SK-N-SH treated with all-trans-retinoic acid at 6 μM for 48 hours (cell line): ENCODE results near the gene CPNE7.

Experiments
- ATAC-seq: fragments of 200-7000 bp; cut with Tn5 transposase; 3 replicates; pipeline ENCODE4 v1.9.1; 2020; ENCODE audit warnings: mild to moderate bottlenecking, moderate library complexity
- ARNTL ChIP-seq: fragments of 450-650 bp; formaldehyde crosslinking; IDR thresholded peaks from 2 replicates; pipeline ENCODE4 v1.5.0; 2020; ENCODE audit warnings: low read depth, mild to moderate bottlenecking, moderate library complexity, borderline replicate concordance
- BACH2 ChIP-seq: fragments of 250-450 bp; sonication (Bioruptor Pico); IDR thresholded peaks from 2 replicates; pipeline ENCODE4 v1.9.0; 2021; ENCODE audit warnings: mild to moderate bottlenecking, borderline replicate concordance
- ESRRG ChIP-seq: fragments of 250-450 bp; sonication (Bioruptor Pico); IDR thresholded peaks from 2 replicates; pipeline ENCODE4 v1.6.1; 2021; ENCODE audit warnings: mild to moderate bottlenecking
- ISL1 ChIP-seq: fragments of 250-450 bp; sonication (Bioruptor Pico); IDR thresholded peaks from 2 replicates; pipeline ENCODE4 v2.1.2; 2022; ENCODE audit warnings: mild to moderate bottlenecking, moderate library complexity
- OSR1 ChIP-seq: fragments of 250-450 bp; sonication (Bioruptor Pico); IDR thresholded peaks from 2 replicates; pipeline ENCODE4 v1.8.0; 2022; ENCODE audit warnings: moderate library complexity, mild to moderate bottlenecking, inconsistent platforms
- PPARA ChIP-seq: fragments of 250-450 bp; sonication (Bioruptor Pico); IDR thresholded peaks from 2 replicates; pipeline ENCODE4 v1.5.0; 2020; ENCODE audit warnings: mild to moderate bottlenecking, borderline replicate concordance
- RARB ChIP-seq: fragments of 250-450 bp; sonication (Bioruptor Pico); IDR thresholded peaks from 2 replicates; pipeline ENCODE4 v1.8.0; 2021; ENCODE audit warnings: mild to moderate bottlenecking, moderate library complexity
- SNAI2 ChIP-seq: fragments of 250-450 bp; sonication (Bioruptor Pico); IDR thresholded peaks from 2 replicates; pipeline ENCODE4 v1.5.0; 2020; ENCODE audit warnings: mild to moderate bottlenecking, moderate library complexity
- TCF4 ChIP-seq: fragments of 250-450 bp; sonication (Bioruptor Pico); IDR thresholded peaks from 2 replicates; pipeline ENCODE4 v1.8.0; 2021; ENCODE audit warnings: mild to moderate bottlenecking, moderate library complexity, borderline replicate concordance
- TOX ChIP-seq: fragments of 250-450 bp; sonication (Bioruptor Pico); IDR thresholded peaks from 2 replicates; pipeline ENCODE4 v1.8.0; 2021; ENCODE audit warnings: mild to moderate bottlenecking, moderate library complexity, borderline replicate concordance
- ZFP3 ChIP-seq: fragments of 250-450 bp; sonication (Bioruptor Pico); IDR thresholded peaks from 2 replicates; pipeline ENCODE4 v1.5.0; 2020; ENCODE audit warnings: mild to moderate bottlenecking, moderate library complexity
- ZFP30 ChIP-seq: fragments of 450-650 bp; formaldehyde crosslinking; IDR thresholded peaks from 2 replicates; pipeline ENCODE4 v1.5.0; 2022; ENCODE audit warnings: mild to moderate bottlenecking, moderate library complexity
- ZNF70 ChIP-seq: fragments of 450-650 bp; formaldehyde crosslinking; IDR thresholded peaks from 2 replicates; pipeline ENCODE4 v1.5.0; 2020; ENCODE audit warnings: mild to moderate bottlenecking, moderate library complexity
- ZNF8 ChIP-seq: fragments of 450-650 bp; formaldehyde crosslinking; IDR thresholded peaks from 2 replicates; pipeline ENCODE4 v1.5.0; 2020; ENCODE audit warnings: mild to moderate bottlenecking, moderate library complexity
- TF ChIP-seq, protein P1 (sequence below): fragments of 250-450 bp; sonication (Bioruptor Pico); IDR thresholded peaks from 2 replicates; pipeline ENCODE4 v1.5.1; 2021; ENCODE audit warnings: mild to moderate bottlenecking, moderate library complexity
- TF ChIP-seq, protein P2 (sequence below): fragments of 250-450 bp; sonication (Bioruptor Pico); IDR thresholded peaks from 2 replicates; pipeline ENCODE4 v1.8.0; 2020; ENCODE audit warnings: mild to moderate bottlenecking, moderate library complexity, borderline replicate concordance
- TF ChIP-seq, protein P3 (sequence below): fragments of 250-450 bp; sonication (Bioruptor Pico); IDR thresholded peaks from 2 replicates; pipeline ENCODE4 v1.5.0; 2020; ENCODE audit warnings: mild to moderate bottlenecking, moderate library complexity
- TF ChIP-seq, protein P4 (sequence below): fragments of 250-450 bp; sonication (Bioruptor Pico); IDR thresholded peaks from 2 replicates; pipeline ENCODE4 v1.5.1; 2020; ENCODE audit warnings: low read depth, mild to moderate bottlenecking, moderate library complexity
- TF ChIP-seq, protein P5 (sequence below): fragments of 250-450 bp; sonication (Bioruptor Pico); IDR thresholded peaks from 2 replicates; pipeline ENCODE4 v1.8.0; 2021; ENCODE audit warnings: low read depth, mild to moderate bottlenecking, moderate library complexity, borderline replicate concordance

CPNE7 gene

DNA sequence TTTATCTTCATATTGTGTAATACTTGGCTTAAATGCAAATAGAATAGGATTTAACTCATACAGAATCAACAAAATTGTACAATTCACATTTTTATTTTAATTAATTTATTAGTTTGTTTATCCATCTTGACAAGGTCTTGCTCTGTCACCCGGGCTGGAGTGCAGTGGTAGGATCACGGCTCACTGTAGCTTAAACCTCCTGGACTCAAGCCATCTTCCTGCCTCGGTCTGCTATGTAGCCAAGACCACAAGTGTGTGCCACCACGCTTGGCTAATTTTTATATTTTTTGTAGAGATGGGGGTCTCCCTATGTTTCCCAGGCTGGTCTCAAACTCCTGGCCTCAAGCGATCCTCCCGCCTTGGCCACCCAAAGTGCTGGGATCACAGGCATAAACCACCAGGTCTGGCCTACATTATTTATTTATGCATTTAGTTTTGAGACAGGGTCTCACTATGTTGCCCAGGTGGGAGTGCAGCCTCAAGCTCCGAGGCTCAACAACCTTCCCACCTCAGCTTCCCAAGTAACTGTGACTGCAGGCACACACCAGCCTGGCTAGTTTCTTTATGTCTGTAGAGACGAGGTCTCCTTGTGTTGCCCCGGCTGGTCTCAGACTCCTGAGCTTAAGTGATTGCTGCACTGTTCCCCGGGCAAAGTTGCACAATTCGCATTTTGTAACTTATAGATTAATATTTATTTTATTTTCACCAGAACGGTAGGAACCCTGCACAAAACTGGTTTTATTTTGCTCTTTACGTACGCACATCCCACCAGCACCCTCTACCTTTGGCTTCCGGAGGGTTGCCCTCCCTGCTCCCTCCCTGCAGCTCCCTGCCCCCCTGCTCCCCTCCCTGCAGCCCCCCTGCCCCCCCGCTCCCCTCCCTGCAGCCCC lies 42.8 kb downstream of the CPNE7 start:
- no peak for TF ChIP-seq ZFP30 (CRISPR knock-in tag)
- no peak for TF ChIP-seq RARB (CRISPR knock-in tag)
- no peak for TF ChIP-seq ISL1 (CRISPR knock-in tag)
- TF ChIP-seq BACH2 (CRISPR knock-in tag): no peak
- TF ChIP-seq SNAI2 (CRISPR knock-in tag): no peak
- TF ChIP-seq ESRRG (CRISPR knock-in tag): no peak
- TF ChIP-seq, protein P1, sequence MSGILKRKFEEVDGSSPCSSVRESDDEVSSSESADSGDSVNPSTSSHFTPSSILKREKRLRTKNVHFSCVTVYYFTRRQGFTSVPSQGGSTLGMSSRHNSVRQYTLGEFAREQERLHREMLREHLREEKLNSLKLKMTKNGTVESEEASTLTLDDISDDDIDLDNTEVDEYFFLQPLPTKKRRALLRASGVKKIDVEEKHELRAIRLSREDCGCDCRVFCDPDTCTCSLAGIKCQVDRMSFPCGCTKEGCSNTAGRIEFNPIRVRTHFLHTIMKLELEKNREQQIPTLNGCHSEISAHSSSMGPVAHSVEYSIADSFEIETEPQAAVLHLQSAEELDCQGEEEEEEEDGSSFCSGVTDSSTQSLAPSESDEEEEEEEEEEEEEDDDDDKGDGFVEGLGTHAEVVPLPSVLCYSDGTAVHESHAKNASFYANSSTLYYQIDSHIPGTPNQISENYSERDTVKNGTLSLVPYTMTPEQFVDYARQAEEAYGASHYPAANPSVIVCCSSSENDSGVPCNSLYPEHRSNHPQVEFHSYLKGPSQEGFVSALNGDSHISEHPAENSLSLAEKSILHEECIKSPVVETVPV: no peak
- TF ChIP-seq, protein P2, sequence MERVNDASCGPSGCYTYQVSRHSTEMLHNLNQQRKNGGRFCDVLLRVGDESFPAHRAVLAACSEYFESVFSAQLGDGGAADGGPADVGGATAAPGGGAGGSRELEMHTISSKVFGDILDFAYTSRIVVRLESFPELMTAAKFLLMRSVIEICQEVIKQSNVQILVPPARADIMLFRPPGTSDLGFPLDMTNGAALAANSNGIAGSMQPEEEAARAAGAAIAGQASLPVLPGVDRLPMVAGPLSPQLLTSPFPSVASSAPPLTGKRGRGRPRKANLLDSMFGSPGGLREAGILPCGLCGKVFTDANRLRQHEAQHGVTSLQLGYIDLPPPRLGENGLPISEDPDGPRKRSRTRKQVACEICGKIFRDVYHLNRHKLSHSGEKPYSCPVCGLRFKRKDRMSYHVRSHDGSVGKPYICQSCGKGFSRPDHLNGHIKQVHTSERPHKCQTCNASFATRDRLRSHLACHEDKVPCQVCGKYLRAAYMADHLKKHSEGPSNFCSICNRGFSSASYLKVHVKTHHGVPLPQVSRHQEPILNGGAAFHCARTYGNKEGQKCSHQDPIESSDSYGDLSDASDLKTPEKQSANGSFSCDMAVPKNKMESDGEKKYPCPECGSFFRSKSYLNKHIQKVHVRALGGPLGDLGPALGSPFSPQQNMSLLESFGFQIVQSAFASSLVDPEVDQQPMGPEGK (CRISPR knock-in tag): no peak
- no peak for TF ChIP-seq ZNF8 (CRISPR knock-in tag)
- TF ChIP-seq, protein P3, sequence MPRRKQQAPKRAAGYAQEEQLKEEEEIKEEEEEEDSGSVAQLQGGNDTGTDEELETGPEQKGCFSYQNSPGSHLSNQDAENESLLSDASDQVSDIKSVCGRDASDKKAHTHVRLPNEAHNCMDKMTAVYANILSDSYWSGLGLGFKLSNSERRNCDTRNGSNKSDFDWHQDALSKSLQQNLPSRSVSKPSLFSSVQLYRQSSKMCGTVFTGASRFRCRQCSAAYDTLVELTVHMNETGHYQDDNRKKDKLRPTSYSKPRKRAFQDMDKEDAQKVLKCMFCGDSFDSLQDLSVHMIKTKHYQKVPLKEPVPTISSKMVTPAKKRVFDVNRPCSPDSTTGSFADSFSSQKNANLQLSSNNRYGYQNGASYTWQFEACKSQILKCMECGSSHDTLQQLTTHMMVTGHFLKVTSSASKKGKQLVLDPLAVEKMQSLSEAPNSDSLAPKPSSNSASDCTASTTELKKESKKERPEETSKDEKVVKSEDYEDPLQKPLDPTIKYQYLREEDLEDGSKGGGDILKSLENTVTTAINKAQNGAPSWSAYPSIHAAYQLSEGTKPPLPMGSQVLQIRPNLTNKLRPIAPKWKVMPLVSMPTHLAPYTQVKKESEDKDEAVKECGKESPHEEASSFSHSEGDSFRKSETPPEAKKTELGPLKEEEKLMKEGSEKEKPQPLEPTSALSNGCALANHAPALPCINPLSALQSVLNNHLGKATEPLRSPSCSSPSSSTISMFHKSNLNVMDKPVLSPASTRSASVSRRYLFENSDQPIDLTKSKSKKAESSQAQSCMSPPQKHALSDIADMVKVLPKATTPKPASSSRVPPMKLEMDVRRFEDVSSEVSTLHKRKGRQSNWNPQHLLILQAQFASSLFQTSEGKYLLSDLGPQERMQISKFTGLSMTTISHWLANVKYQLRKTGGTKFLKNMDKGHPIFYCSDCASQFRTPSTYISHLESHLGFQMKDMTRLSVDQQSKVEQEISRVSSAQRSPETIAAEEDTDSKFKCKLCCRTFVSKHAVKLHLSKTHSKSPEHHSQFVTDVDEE (CRISPR knock-in tag): no peak
- no peak for TF ChIP-seq ZNF70 (CRISPR knock-in tag)
- no peak for TF ChIP-seq OSR1 (CRISPR knock-in tag)
- TF ChIP-seq TCF4 (CRISPR knock-in tag): no peak
- no peak for ATAC-seq

DNA sequence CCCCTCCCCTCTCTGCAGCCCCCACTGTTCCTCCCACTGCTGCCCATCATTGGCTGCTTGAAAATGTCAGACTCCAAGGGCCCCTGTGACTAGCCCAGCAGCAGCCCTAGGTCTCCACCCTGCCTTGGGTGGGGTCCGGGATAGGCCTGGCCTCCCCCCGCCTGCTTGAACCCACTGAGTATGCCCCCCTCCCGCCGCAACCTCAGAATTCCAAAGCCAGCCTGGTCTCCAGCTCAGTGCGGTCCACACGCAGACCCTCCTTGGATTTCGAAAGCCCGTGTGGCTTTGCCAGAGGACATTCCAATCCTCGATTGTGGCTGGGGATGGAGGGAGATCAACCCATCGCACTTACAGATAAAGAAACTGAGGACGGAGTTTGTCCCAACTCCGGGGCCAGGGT lies 44.3 kb downstream of the CPNE7 start:
- ATAC-seq: no peak
- no peak for TF ChIP-seq SNAI2 (CRISPR knock-in tag)
- no peak for TF ChIP-seq ZNF70 (CRISPR knock-in tag)
- no peak for TF ChIP-seq OSR1 (CRISPR knock-in tag)
- no peak for TF ChIP-seq BACH2 (CRISPR knock-in tag)
- no peak for TF ChIP-seq ESRRG (CRISPR knock-in tag)
- TF ChIP-seq PPARA (CRISPR knock-in tag): no peak
- TF ChIP-seq, all 23 proteins: peak for 0

DNA sequence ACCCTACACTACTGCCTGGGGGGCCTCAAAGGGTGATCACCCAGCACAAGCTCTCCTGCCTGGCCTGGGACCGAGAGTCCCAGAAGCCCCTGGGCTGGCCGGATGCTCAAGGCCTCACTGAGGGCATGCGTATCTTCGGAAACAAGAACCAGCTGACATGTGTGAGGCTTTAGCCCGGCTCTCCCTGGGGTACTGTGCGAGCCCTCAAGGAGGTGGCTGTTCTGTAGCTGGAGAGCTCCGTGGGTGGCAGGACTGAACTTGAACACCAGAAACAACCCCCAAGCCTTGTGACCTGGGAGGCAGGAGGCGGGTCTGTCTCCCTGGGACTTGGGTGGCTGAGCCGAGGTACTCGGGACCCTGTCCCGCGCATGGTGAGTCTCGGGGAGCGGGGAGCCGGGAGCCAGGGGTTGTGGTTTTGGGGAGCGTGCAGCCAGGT lies 44.9 kb downstream of the CPNE7 start:
- ATAC-seq: no peak
- no peak for TF ChIP-seq TCF4 (CRISPR knock-in tag)
- no peak for TF ChIP-seq OSR1 (CRISPR knock-in tag)
- TF ChIP-seq ZFP30 (CRISPR knock-in tag): no peak
- TF ChIP-seq, protein P4, sequence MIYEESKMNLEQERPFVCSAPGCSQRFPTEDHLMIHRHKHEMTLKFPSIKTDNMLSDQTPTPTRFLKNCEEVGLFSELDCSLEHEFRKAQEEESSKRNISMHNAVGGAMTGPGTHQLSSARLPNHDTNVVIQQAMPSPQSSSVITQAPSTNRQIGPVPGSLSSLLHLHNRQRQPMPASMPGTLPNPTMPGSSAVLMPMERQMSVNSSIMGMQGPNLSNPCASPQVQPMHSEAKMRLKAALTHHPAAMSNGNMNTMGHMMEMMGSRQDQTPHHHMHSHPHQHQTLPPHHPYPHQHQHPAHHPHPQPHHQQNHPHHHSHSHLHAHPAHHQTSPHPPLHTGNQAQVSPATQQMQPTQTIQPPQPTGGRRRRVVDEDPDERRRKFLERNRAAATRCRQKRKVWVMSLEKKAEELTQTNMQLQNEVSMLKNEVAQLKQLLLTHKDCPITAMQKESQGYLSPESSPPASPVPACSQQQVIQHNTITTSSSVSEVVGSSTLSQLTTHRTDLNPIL (CRISPR knock-in tag): no peak
- TF ChIP-seq, protein P5, sequence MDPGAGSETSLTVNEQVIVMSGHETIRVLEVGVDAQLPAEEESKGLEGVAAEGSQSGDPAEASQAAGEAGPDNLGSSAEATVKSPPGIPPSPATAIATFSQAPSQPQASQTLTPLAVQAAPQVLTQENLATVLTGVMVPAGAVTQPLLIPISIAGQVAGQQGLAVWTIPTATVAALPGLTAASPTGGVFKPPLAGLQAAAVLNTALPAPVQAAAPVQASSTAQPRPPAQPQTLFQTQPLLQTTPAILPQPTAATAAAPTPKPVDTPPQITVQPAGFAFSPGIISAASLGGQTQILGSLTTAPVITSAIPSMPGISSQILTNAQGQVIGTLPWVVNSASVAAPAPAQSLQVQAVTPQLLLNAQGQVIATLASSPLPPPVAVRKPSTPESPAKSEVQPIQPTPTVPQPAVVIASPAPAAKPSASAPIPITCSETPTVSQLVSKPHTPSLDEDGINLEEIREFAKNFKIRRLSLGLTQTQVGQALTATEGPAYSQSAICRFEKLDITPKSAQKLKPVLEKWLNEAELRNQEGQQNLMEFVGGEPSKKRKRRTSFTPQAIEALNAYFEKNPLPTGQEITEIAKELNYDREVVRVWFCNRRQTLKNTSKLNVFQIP (CRISPR knock-in tag): no peak
- TF ChIP-seq ZFP3: no peak
- no peak for TF ChIP-seq ARNTL
- TF ChIP-seq ESRRG (CRISPR knock-in tag): no peak
- no peak for TF ChIP-seq TOX (CRISPR knock-in tag)
